ENCODE measurements around the gene SPOCK1.
A peak's percentile ranks its signal among the peaks of the same experiment; 100 is the strongest.
"Not testable (repeated sequence)": the region's sequence is repeated elsewhere in the genome, so short reads cannot be mapped to it uniquely, and the experiment has no call there.

Gene SPOCK1

DNA sequence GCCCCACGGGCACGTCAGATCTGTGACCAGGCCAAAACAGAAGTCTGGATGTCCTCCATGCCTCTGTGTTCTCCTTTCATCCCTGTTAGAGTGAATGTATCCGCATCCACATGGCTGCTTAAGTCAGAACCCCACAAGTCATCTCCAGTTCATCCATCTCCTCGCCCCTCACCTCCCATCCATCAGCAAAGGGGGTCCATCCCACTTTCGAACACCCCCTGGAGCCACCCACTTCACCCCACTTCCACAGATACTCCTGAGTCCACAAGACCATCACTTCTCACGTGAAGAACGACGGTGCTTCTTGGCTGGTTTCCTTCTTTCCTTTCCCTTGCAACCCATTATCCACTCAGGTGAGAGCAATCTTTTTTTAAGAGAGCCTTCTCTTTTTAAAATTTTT, 3.5 kb upstream of the SPOCK1 start:
- TF ChIP-seq, protein P1, sequence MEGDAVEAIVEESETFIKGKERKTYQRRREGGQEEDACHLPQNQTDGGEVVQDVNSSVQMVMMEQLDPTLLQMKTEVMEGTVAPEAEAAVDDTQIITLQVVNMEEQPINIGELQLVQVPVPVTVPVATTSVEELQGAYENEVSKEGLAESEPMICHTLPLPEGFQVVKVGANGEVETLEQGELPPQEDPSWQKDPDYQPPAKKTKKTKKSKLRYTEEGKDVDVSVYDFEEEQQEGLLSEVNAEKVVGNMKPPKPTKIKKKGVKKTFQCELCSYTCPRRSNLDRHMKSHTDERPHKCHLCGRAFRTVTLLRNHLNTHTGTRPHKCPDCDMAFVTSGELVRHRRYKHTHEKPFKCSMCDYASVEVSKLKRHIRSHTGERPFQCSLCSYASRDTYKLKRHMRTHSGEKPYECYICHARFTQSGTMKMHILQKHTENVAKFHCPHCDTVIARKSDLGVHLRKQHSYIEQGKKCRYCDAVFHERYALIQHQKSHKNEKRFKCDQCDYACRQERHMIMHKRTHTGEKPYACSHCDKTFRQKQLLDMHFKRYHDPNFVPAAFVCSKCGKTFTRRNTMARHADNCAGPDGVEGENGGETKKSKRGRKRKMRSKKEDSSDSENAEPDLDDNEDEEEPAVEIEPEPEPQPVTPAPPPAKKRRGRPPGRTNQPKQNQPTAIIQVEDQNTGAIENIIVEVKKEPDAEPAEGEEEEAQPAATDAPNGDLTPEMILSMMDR (conservative IDR thresholded peaks at IDR 0.05; ENCODE audit: low read depth, low read length), result no peak
- H3K4me3 ChIP-seq (ENCODE audit: low read length), result no peak overlapping the region
- DNase-seq (ENCODE audit: low read depth), result no peak

DNA sequence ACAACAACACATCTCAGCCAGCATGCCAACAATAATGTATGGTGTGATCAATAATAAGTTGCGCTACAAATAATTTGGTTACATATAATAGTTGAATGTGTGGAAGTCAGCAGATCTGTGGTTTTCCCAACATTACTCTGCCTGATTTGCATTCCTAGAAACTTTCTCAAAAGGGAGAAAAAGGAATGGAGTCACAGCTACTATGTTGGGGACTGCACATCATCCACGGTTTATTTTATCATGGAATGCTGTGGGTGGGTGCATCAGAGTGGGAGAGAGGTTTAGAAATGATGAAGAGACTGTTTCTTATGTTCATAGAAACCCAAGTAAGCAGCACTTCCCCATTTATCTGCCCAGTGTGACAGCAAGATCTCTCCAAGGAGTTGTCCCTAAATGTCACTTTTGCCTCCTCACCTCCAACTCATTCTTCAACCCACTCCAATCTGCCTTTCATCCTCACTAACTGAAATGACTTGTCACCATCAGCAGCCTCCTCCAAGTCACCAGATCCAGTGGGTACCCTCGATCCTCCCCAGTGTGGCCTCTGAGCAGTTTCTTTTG, 2.8 kb upstream of the SPOCK1 start:
- TF ChIP-seq, protein P1 (conservative IDR thresholded peaks at IDR 0.05; ENCODE audit: low read depth, low read length), result no peak
- no peak overlapping the region for H3K4me3 ChIP-seq (ENCODE audit: low read length)
- no peak for DNase-seq (ENCODE audit: low read depth)

DNA sequence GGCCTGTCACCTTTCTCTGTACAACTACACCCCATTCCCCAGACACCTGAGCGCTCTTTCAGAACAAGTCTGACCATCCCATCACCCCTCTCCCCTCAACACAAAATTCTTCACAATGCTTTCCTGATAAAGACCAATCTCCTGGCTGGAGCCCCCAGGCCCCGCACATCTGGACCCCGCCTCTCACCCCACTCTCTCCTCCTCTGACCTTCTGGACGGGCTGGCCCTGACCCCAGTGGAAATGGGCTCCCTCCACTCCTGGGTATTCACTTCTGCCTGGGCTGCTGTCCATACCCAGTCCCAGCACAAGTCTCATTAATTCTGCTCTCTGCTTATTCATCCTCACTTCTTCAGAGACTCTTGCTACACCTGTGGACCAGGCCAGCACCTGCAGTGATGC, 2.1 kb upstream of the SPOCK1 start:
- TF ChIP-seq, protein P1 (conservative IDR thresholded peaks at IDR 0.05; ENCODE audit: low read depth, low read length), result no peak
- no peak overlapping the region for H3K4me3 ChIP-seq (ENCODE audit: low read length)
- no peak for DNase-seq (ENCODE audit: low read depth)

DNA sequence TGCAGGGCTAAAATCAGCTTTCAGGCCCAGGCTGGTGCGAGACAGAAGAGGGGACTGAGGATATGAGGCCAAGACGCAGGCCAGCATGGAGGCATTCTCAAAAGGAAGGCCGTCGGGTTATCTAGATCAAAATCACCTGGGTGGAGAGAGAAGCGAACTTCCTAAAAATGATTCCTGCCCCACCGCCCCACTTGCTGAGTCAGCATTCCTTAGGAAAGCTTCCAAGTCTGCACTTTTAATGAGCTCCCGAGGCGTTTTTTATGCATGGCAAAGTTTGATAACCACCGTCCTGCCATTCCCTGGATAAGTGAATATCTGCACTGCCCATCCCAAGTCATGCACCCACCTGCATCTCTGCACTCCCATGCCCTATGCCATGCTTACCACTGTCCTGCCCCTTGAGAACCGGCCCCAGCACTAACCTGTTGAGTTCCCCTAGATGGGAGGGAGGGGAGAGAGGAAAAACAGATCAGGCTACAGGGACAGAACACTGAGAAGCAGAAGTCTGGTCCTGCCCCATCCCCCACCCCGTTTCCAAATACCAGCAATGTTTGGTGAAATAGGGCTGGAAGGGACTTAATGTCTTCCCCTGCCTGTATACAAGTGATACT, 1.6 kb upstream of the SPOCK1 start:
- TF ChIP-seq, protein P1 (conservative IDR thresholded peaks at IDR 0.05; ENCODE audit: low read depth, low read length), result no peak
- DNase-seq (ENCODE audit: low read depth), result no peak
- no peak overlapping the region for H3K4me3 ChIP-seq (ENCODE audit: low read length)

DNA sequence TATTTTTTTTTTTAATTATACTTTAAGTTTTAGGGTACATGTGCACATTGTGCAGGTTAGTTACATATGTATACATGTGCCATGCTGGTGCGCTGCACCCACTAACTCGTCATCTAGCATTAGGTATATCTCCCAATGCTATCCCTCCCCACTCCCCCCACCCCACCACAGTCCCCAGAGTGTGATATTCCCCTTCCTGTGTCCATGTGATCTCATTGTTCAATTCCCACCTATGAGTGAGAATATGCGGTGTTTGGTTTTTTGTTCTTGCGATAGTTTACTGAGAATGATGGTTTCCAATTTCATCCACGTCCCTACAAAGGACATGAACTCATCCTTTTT, 351 bp upstream of the SPOCK1 start:
- not testable (repeated sequence) for DNase-seq (ENCODE audit: low read depth); H3K4me3 ChIP-seq (ENCODE audit: low read length)

DNA sequence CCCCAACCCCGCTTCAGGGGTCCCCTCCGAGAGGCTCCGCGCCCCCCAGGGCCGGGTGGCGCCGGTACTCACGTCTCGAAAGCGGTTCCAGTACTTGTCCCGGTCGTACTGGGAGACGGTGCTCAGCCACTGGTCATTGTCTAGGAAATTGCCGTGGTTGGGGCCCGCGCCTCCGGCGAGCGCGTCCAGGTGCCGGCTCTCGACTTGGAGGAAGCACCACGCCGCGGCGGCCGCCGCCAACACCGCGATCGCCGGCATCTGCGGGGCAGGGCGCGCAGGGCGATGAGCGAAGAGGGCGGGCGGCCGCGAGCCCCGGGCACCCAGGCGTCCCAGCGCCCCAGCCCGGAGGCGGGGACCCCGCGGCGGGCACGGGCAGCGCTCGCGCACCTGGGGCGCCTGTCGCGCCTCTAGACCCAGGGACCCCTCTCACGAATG, 808 bp downstream of the SPOCK1 start:
- H3K4me3 ChIP-seq (ENCODE audit: low read length), result peak overlapping the region; percentile 70
- TF ChIP-seq, protein P1 (conservative IDR thresholded peaks at IDR 0.05; ENCODE audit: low read depth, low read length), result no peak
- no peak for DNase-seq (ENCODE audit: low read depth)

DNA sequence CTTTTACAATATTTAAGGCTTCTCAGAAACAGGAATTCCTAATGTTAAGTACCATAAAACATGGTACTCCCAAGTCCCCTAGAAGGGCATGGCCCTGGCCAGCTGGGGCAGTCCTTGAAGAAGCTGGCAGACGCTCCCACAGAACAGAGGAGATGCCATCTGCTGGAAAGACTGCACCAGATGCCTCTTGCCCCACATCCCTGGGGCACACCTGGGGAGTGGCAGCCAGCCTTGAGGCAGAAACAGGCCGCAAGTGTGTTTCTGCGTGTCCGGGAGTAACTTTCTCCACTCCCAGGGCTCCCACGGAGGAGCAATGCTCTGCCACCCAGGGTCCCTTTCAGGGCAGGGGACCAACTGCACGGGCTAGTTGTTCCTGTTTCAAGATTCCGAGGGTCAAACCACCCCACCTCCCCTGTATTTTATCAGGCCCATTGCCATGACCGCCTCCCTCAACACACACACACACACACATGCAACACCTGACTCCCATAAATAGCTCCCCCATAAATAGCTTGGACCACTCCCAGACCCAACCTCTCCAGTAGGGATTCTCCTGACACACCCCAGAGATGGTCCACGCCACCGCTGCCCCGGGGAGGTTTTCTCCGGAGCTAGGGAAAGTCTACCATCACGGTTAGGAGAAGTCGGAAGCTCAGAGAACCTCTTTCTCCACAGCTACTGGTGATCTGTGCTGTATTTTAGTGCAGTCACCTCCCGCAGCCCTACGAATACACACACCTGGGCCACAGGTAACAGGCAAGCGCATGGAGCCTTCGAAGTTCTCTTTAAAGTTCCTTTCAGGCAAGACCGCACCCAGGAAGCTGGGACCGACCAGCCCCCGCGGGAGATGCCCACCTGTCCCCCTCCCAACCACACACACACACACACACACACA, 1.5 kb downstream of the SPOCK1 start:
- TF ChIP-seq, protein P1 (conservative IDR thresholded peaks at IDR 0.05; ENCODE audit: low read depth, low read length), result no peak
- no peak for DNase-seq (ENCODE audit: low read depth)
- H3K4me3 ChIP-seq (ENCODE audit: low read length), result peak overlapping the region; percentile 52
